HepG2 (cell line): ENCODE data around the gene LANCL2. TPM values are rescaled to one million over a fixed set of nuclear protein-coding genes. Genes with fewer than 3 reads are reported as not detected.

Experiments used
- ATAC-seq: fragments of 200-7000 bp; cut with Tn5 transposase; 3 replicates; pipeline ENCODE4 v1.9.1; 2020; ENCODE audit warnings: mild to moderate bottlenecking, moderate library complexity
- BruUV-seq: library from RNA; stranded (reverse); fragments of 400-500 nt; replicated peaks from 2 replicates; lab custom pipeline; 2021; lab: Mats Ljungman, UMichigan
- CTCF ChIA-PET: fragments of 300-600 bp; formaldehyde crosslinking; extraction: SDS; loops from one replicate; lab custom pipeline; 2021; ENCODE audit warnings: low total read pairs, inconsistent platforms, low intra/inter-chr PET ratio; lab: Yijun Ruan, JAX
- POLR2A ChIA-PET: fragments of 350-600 bp; sonication (Branson Sonifier 250); formaldehyde crosslinking; loops from one replicate; lab custom pipeline; 2020; ENCODE audit warnings: antibody characterized with exemption, inconsistent platforms; lab: Yijun Ruan, JAX
- DNase-seq: peaks from one replicate; pipeline ENCODE4 v3.0.0-alpha.2; 2015; ENCODE audit warnings: low spot score
- FAIRE-seq: peaks from 3 replicates; lab custom pipeline; 2011; peaks lifted over from hg19 to GRCh38; lab: Jason Lieb, UNC
- H2AFZ ChIP-seq: one replicate; pipeline ENCODE4 v1.6.1; 2011; ENCODE audit warnings: low read length, inconsistent platforms
- H3K27ac ChIP-seq: fragments of 300-600 bp; 3 replicates; pipeline ENCODE4 v1.8.0; 2011; ENCODE audit warnings: mixed run types, mild to moderate bottlenecking, mixed read lengths, low read length, inconsistent platforms; ENCODE audit not compliant: insufficient read depth; ENCODE audit errors: extremely low read length
- H3K27me3 ChIP-seq, 2 experiments: fragments of 200-600 bp in 1 of 2; 2 replicates in 1 of 2; 3 replicates in 1 of 2; pipeline versions ENCODE4 v1.6.0 to v1.8.0; 2011; ENCODE audit warnings: low read length in 2 of 2, mild to moderate bottlenecking in 2 of 2, moderate library complexity in 2 of 2, inconsistent platforms in 1 of 2; ENCODE audit not compliant: insufficient read depth in 2 of 2, control insufficient read depth in 1 of 2
- H3K36me3 ChIP-seq, 2 experiments: fragments of 200-600 bp in 1 of 2; replicated peaks in 1 of 2; 2 replicates in 1 of 2; 3 replicates in 1 of 2; pipeline versions ENCODE4 v1.5.1 to v1.8.0; 2011; ENCODE audit warnings: low read length in 2 of 2, inconsistent platforms in 1 of 2; ENCODE audit not compliant: insufficient read depth in 2 of 2, control insufficient read depth in 1 of 2
- H3K4me1 ChIP-seq: 2 replicates; pipeline ENCODE4 v1.5.1; 2012; ENCODE audit warnings: low read length, inconsistent platforms; ENCODE audit not compliant: insufficient read depth
- H3K4me2 ChIP-seq: 2 replicates; pipeline ENCODE4 v1.6.0; 2011; ENCODE audit warnings: low read depth, low read length, inconsistent platforms
- H3K4me3 ChIP-seq, 3 experiments: fragments of 200-600 bp in 1 of 3; sonication (generic), shearing (Covaris generic) in 1 of 3; replicated peaks in 1 of 3; 2 replicates each; pipeline ENCODE4 v1.5.1; 2011 to 2016; ENCODE audit warnings: low read length in 3 of 3, inconsistent platforms in 2 of 3, low read depth in 2 of 3, mild to moderate bottlenecking in 2 of 3, control low read depth in 1 of 3, mixed read lengths in 1 of 3; ENCODE audit not compliant: insufficient read depth in 1 of 3
- H3K79me2 ChIP-seq: one replicate; pipeline ENCODE4 v1.6.1; 2011; ENCODE audit warnings: low read length, inconsistent platforms; ENCODE audit not compliant: insufficient read depth
- H3K9ac ChIP-seq: 2 replicates; pipeline ENCODE4 v1.6.0; 2011; ENCODE audit warnings: mild to moderate bottlenecking, low read depth, low read length, inconsistent platforms; ENCODE audit not compliant: insufficient read depth
- H3K9me3 ChIP-seq: 2 replicates; pipeline ENCODE4 v1.5.1; 2012; ENCODE audit warnings: mild to moderate bottlenecking, low read length
- H4K20me1 ChIP-seq: 2 replicates; pipeline ENCODE4 v1.6.0; 2011; ENCODE audit warnings: inconsistent platforms, mild to moderate bottlenecking, low read length, moderate library complexity; ENCODE audit not compliant: insufficient read depth
- CBFB ChIP-seq: sonication (generic); formaldehyde crosslinking; IDR thresholded peaks from 2 replicates; pipeline ENCODE4 v1.4.0; 2020; ENCODE audit warnings: missing genetic modification reagents
- FLYWCH1 ChIP-seq: sonication (generic); formaldehyde crosslinking; IDR thresholded peaks from 2 replicates; pipeline ENCODE4 v1.8.1; 2023; ENCODE audit warnings: mild to moderate bottlenecking, missing genetic modification reagents
- GATA4 ChIP-seq: sonication (generic); IDR thresholded peaks from 2 replicates; pipeline ENCODE4 v1.6.1; 2016; ENCODE audit warnings: antibody characterized with exemption, low read depth, borderline replicate concordance
- IRF2 ChIP-seq: IDR thresholded peaks from 2 replicates; pipeline ENCODE4 v1.6.1; 2018; ENCODE audit warnings: missing genetic modification reagents, missing compliant biosample characterization
- ZFP90 ChIP-seq: sonication (generic); formaldehyde crosslinking; IDR thresholded peaks from 2 replicates; pipeline ENCODE4 v1.8.0; 2022; ENCODE audit warnings: missing genetic modification reagents, mild to moderate bottlenecking, inconsistent platforms, borderline replicate concordance
- ZNF12 ChIP-seq: sonication (generic); formaldehyde crosslinking; IDR thresholded peaks from 2 replicates; pipeline ENCODE4 v1.5.0; 2020; ENCODE audit warnings: missing genetic modification reagents
- ZNF562 ChIP-seq: sonication (generic); formaldehyde crosslinking; IDR thresholded peaks from 2 replicates; pipeline ENCODE4 v1.8.0; 2022; ENCODE audit warnings: missing genetic modification reagents, borderline replicate concordance
- ZNF761 ChIP-seq: sonication (generic); formaldehyde crosslinking; conservative IDR thresholded peaks from 2 replicates; pipeline ENCODE4 v1.4.0; 2020; ENCODE audit warnings: mild to moderate bottlenecking, missing genetic modification reagents
- ZNF766 ChIP-seq: sonication (generic); formaldehyde crosslinking; IDR thresholded peaks from 2 replicates; pipeline ENCODE4 v1.5.0; 2020; ENCODE audit warnings: missing genetic modification reagents, borderline replicate concordance
- WGBS: methylation state at CpG from one replicate; pipeline ENCODE4 v1.1.6; 2017; ENCODE audit warnings: low lambda C conversion rate; 5-methylcytosine and 5-hydroxymethylcytosine counted together
- in situ Hi-C: cut with HindIII; loops from 2 replicates; pipeline ENCODE4 v1.10.0; 2017; ENCODE audit warnings: low pct_unique_long_range_greater_than_20kb; ENCODE audit not compliant: extremely low pct_ligation_motif_present
- intact Hi-C: fragments of 100-400 bp; cut with micrococcal nuclease; formaldehyde crosslinking; loops from one replicate; pipeline ENCODE4 v1.10.0; 2022; ENCODE audit not compliant: unreplicated experiment
- polyA plus RNA-seq, 8 experiments: library from polyadenylated mRNA; depleted of rRNA in 3 of 8; stranded (reverse) in 7 of 8; unstranded in 1 of 8; fragments of >200 nt; fragmentation: Illumina TruSeq in 4 of 8; extraction: Trizol in 4 of 8; gene quantifications; 2 replicates each; pipeline versions ENCODE4 v1.2.1 to v1.2.3, GENCODE V29; 2011 to 2016; ENCODE audit warnings: low read depth in 4 of 8, missing spikeins in 1 of 8, mixed read lengths in 1 of 8; ENCODE audit not compliant: insufficient read depth in 1 of 8
- total RNA-seq, 5 experiments: library from RNA; depleted of rRNA; stranded (reverse); fragments of >200 nt; fragmentation: Illumina TruSeq; extraction: Trizol; gene quantifications; 2 replicates each; pipeline ENCODE4 v1.2.3, GENCODE V29; 2016; ENCODE audit warnings: low read depth in 1 of 5
- TF ChIP-seq, protein P1 (sequence below): IDR thresholded peaks from 2 replicates; pipeline ENCODE4 v1.6.1; 2016; ENCODE audit warnings: low read depth
- TF ChIP-seq, protein P2 (sequence below): fragments of 450-650 bp; IDR thresholded peaks from 2 replicates; pipeline ENCODE4 v1.6.1; 2016
- TF ChIP-seq, protein P3 (sequence below): sonication (generic); formaldehyde crosslinking; conservative IDR thresholded peaks from 2 replicates; pipeline ENCODE4 v1.8.0; 2022; ENCODE audit warnings: low read depth, missing genetic modification reagents
- TF ChIP-seq, protein P4 (sequence below): sonication (generic); formaldehyde crosslinking; IDR thresholded peaks from 2 replicates; pipeline ENCODE4 v1.5.0; 2020; ENCODE audit warnings: mild to moderate bottlenecking, missing genetic modification reagents, borderline replicate concordance

The LANCL2 gene
- total and polyA plus RNA-seq, 2 of the 13 experiments (the other 11 are each of a cell fraction or from before 2014, with no cell fraction given), result 10.0 to 13.8 TPM

DNA sequence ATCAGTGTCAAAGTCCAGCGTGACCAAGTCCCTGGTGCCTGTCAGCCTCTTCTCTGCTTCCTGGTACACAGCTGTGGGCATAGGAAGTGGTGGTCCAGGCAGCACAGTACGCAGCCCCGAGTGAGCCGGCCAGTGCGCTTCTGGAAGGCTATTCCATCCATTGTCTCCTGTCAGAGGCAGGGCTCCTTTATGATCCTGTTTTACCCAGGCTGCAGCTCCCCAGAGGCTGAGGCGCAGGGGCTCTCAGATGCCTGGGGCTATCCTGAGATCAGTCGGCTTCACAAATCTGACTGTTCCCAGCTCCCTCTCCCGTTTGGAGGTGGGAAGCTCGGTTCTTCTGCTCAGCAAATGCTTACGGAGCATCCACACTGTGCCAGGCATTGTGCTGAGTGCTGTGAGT is 70.3 kb downstream of the LANCL2 start (continued):
- TF ChIP-seq CBFB (CRISPR knock-in tag), result no peak
- TF ChIP-seq ZNF12 (CRISPR knock-in tag), result no peak
- TF ChIP-seq, protein P1, sequence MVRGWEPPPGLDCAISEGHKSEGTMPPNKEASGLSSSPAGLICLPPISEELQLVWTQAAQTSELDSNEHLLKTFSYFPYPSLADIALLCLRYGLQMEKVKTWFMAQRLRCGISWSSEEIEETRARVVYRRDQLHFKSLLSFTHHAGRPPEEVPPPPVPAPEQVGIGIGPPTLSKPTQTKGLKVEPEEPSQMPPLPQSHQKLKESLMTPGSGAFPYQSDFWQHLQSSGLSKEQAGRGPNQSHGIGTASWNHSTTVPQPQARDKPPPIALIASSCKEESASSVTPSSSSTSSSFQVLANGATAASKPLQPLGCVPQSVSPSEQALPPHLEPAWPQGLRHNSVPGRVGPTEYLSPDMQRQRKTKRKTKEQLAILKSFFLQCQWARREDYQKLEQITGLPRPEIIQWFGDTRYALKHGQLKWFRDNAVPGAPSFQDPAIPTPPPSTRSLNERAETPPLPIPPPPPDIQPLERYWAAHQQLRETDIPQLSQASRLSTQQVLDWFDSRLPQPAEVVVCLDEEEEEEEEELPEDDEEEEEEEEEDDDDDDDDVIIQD (CRISPR knock-in tag), result no peak
- no peak for TF ChIP-seq ZNF766 (CRISPR knock-in tag)
- no peak for TF ChIP-seq FLYWCH1 (CRISPR knock-in tag)
- TF ChIP-seq, protein P2, sequence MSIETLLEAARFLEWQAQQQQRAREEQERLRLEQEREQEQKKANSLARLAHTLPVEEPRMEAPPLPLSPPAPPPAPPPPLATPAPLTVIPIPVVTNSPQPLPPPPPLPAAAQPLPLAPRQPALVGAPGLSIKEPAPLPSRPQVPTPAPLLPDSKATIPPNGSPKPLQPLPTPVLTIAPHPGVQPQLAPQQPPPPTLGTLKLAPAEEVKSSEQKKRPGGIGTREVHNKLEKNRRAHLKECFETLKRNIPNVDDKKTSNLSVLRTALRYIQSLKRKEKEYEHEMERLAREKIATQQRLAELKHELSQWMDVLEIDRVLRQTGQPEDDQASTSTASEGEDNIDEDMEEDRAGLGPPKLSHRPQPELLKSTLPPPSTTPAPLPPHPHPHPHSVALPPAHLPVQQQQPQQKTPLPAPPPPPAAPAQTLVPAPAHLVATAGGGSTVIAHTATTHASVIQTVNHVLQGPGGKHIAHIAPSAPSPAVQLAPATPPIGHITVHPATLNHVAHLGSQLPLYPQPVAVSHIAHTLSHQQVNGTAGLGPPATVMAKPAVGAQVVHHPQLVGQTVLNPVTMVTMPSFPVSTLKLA, result no peak
- no peak for TF ChIP-seq GATA4

DNA sequence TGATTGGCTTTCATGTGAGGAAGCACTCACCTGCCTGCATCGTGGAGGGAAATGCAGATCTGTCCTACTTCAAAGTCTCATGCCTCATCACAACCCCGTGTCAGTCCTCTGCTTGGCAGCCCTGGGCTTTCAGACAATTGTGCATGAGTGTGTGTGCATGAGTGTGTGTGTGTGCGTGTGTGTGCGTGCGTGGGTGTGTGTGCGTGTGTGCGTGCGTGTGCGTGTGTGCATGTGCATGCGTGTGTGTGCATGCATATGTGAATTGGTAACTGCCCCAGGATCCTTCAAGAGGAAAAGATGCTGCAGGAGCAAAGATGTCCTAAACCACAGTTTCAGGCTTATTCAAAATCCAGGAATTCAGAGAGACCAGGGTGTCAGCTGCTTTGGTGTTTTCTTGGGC is 71.3 kb downstream of the LANCL2 start:
- peaks cover 1 to 2% of the 10 kb centered on the region in 2 experiments; a peak in 3 of 5 replicates for H3K36me3 ChIP-seq
- H3K9ac ChIP-seq, result no peak overlapping the region
- no peak for DNase-seq
- no peaks in the 10 kb centered on the region for H3K27me3 ChIP-seq
- WGBS, result 90% methylated on average over 10 of the region's 10 CpGs
- no peaks in the 10 kb centered on the region for H3K9me3 ChIP-seq
- no peaks in the 10 kb centered on the region for H4K20me1 ChIP-seq
- POLR2A ChIA-PET, result no interaction called here
- no peak overlapping the region for H3K4me2 ChIP-seq
- in situ Hi-C loops, result loop anchor here (10.0 kb wide), 1 partner anchor 158 kb away; no protein-coding TSS in a partner anchor
- intact Hi-C loops, result no loop called here
- TF ChIP-seq IRF2 (CRISPR knock-in tag) (no peak), ZNF562 (CRISPR knock-in tag) (no peak), ZNF761 (CRISPR knock-in tag) (no peak), ZFP90 (CRISPR knock-in tag) (no peak)
- TF ChIP-seq, protein P3, sequence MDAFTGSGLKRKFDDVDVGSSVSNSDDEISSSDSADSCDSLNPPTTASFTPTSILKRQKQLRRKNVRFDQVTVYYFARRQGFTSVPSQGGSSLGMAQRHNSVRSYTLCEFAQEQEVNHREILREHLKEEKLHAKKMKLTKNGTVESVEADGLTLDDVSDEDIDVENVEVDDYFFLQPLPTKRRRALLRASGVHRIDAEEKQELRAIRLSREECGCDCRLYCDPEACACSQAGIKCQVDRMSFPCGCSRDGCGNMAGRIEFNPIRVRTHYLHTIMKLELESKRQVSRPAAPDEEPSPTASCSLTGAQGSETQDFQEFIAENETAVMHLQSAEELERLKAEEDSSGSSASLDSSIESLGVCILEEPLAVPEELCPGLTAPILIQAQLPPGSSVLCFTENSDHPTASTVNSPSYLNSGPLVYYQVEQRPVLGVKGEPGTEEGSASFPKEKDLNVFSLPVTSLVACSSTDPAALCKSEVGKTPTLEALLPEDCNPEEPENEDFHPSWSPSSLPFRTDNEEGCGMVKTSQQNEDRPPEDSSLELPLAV (CRISPR knock-in tag), result no peak
- TF ChIP-seq, protein P4, sequence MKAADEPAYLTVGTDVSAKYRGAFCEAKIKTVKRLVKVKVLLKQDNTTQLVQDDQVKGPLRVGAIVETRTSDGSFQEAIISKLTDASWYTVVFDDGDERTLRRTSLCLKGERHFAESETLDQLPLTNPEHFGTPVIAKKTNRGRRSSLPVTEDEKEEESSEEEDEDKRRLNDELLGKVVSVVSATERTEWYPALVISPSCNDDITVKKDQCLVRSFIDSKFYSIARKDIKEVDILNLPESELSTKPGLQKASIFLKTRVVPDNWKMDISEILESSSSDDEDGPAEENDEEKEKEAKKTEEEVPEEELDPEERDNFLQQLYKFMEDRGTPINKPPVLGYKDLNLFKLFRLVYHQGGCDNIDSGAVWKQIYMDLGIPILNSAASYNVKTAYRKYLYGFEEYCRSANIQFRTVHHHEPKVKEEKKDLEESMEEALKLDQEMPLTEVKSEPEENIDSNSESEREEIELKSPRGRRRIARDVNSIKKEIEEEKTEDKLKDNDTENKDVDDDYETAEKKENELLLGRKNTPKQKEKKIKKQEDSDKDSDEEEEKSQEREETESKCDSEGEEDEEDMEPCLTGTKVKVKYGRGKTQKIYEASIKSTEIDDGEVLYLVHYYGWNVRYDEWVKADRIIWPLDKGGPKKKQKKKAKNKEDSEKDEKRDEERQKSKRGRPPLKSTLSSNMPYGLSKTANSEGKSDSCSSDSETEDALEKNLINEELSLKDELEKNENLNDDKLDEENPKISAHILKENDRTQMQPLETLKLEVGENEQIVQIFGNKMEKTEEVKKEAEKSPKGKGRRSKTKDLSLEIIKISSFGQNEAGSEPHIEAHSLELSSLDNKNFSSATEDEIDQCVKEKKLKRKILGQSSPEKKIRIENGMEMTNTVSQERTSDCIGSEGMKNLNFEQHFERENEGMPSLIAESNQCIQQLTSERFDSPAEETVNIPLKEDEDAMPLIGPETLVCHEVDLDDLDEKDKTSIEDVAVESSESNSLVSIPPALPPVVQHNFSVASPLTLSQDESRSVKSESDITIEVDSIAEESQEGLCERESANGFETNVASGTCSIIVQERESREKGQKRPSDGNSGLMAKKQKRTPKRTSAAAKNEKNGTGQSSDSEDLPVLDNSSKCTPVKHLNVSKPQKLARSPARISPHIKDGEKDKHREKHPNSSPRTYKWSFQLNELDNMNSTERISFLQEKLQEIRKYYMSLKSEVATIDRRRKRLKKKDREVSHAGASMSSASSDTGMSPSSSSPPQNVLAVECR, result no peak
- peaks cover 6% of the 10 kb centered on the region; the same call in 1 of the 2 replicates for H3K4me1 ChIP-seq
- BruUV-seq, result no TSS peak
- no peaks in the 10 kb centered on the region for H3K79me2 ChIP-seq
- H3K27ac ChIP-seq, result no peak overlapping the region
- FAIRE-seq, result no peak
- CTCF ChIA-PET, result no interaction called here
- no peak for ATAC-seq
- H3K4me3 ChIP-seq, result no peak overlapping the region
- H2AFZ ChIP-seq, result no peak overlapping the region
